Uterus (tissue), 4 donors: ENCODE measurements around the gene TMEM247. TPM values are rescaled to one million over a fixed set of nuclear protein-coding genes. Genes with fewer than 3 reads are reported as not detected.

Experiments
- DNase-seq, 2 donors: peaks; one replicate each; pipeline ENCODE4 v3.0.0-alpha.2; 2019 to 2020
- H3K27ac ChIP-seq, 2 donors: fragments of 200-600 bp; sonication (generic); 1 replicate in 1 of 2; 2 replicates in 1 of 2; pipeline ENCODE4 v1.5.1; 2016 to 2018
- H3K27me3 ChIP-seq, 2 donors: fragments of 200-600 bp; sonication (generic); one replicate each; pipeline ENCODE4 v1.5.1; 2018 to 2019; ENCODE audit warnings: control low read depth in 1 of 2
- H3K36me3 ChIP-seq, 2 donors: fragments of 200-600 bp; sonication (generic); one replicate each; pipeline ENCODE4 v1.5.1; 2019; ENCODE audit warnings: control low read depth in 1 of 2
- H3K4me1 ChIP-seq, 2 donors: fragments of 200-600 bp; sonication (generic); one replicate each; pipeline ENCODE4 v1.5.1; 2018 to 2019; ENCODE audit warnings: control low read depth in 1 of 2
- H3K4me3 ChIP-seq, 2 donors: fragments of 200-600 bp; sonication (generic); 1 replicate in 1 of 2; 2 replicates in 1 of 2; pipeline ENCODE4 v1.5.1; 2018 to 2019; ENCODE audit warnings: mild to moderate bottlenecking in 1 of 2
- H3K9me3 ChIP-seq, 2 donors: fragments of 200-600 bp; sonication (generic); one replicate each; pipeline ENCODE4 v1.5.1; 2019; ENCODE audit warnings: control low read depth in 1 of 2
- POLR2A ChIP-seq, 2 donors: fragments of 450-650 bp; IDR thresholded peaks; one replicate each; pipeline ENCODE4 v1.6.1; 2016; ENCODE audit warnings: antibody characterized with exemption in 2 of 2, mild to moderate bottlenecking in 1 of 2, moderate library complexity in 1 of 2
- intact Hi-C: fragments of 100-400 bp; cut with DNase I; formaldehyde crosslinking; loops from one replicate; pipeline ENCODE4 v1.15.1; 2023; ENCODE audit warnings: low total_unique reads
- total RNA-seq, 4 donors: library from RNA; depleted of rRNA in 3 of 4; stranded (reverse); fragments of >200 nt in 3 of 4; gene quantifications; one replicate each; pipeline versions ENCODE4 v1.1.0 to v1.2.4, GENCODE V29; 2014 to 2023
- TF ChIP-seq, protein P1 (sequence below), 4 experiments: fragments of 200-600 bp in 2 of 4; fragments of 450-650 bp in 2 of 4; sonication (generic) in 2 of 4; IDR thresholded peaks; one replicate each; pipeline ENCODE4 v1.5.1; 2016 to 2019; ENCODE audit warnings: antibody characterized with exemption in 4 of 4, mild to moderate bottlenecking in 2 of 4, moderate library complexity in 1 of 4
- donor health status: DM: yes; HTN: yes; CAD: no.

TMEM247 gene
- total RNA-seq, 4 donors from 2014 or later = not detected

DNA sequence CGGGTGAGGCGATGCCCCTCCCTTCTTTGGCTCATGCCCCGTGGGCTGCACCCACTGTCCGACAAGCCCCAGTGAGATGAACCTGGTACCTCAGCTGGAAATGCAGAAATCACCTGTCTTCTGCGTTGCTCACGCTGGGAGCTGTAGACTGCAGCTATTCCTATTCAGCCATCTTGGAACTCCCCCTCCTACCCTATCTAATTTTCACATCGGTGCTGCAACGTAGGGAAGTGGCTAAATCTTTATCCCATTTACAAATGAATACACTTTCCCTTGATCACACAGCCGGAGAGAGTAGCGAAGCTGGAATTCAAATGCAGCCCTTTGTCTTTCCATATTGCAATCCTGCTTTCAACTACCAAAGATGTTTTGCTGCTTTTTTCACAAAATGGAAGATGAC, 1.4 kb upstream of the TMEM247 start:
- TF ChIP-seq POLR2A (IDR thresholded peaks at IDR 0.05) = no peak
- TF ChIP-seq, protein P1, sequence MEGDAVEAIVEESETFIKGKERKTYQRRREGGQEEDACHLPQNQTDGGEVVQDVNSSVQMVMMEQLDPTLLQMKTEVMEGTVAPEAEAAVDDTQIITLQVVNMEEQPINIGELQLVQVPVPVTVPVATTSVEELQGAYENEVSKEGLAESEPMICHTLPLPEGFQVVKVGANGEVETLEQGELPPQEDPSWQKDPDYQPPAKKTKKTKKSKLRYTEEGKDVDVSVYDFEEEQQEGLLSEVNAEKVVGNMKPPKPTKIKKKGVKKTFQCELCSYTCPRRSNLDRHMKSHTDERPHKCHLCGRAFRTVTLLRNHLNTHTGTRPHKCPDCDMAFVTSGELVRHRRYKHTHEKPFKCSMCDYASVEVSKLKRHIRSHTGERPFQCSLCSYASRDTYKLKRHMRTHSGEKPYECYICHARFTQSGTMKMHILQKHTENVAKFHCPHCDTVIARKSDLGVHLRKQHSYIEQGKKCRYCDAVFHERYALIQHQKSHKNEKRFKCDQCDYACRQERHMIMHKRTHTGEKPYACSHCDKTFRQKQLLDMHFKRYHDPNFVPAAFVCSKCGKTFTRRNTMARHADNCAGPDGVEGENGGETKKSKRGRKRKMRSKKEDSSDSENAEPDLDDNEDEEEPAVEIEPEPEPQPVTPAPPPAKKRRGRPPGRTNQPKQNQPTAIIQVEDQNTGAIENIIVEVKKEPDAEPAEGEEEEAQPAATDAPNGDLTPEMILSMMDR (IDR thresholded peaks at IDR 0.05) = no peak
- no peaks in the 10 kb centered on the region for H3K9me3 ChIP-seq
- no peaks in the 10 kb centered on the region for H3K36me3 ChIP-seq
- no peak overlapping the region for H3K27ac ChIP-seq
- no peaks in the 10 kb centered on the region for H3K4me1 ChIP-seq
- H3K27me3 ChIP-seq = no peaks in the 10 kb centered on the region
- intact Hi-C loops = no loop called here
- no peak for DNase-seq
- no peak overlapping the region for H3K4me3 ChIP-seq

DNA sequence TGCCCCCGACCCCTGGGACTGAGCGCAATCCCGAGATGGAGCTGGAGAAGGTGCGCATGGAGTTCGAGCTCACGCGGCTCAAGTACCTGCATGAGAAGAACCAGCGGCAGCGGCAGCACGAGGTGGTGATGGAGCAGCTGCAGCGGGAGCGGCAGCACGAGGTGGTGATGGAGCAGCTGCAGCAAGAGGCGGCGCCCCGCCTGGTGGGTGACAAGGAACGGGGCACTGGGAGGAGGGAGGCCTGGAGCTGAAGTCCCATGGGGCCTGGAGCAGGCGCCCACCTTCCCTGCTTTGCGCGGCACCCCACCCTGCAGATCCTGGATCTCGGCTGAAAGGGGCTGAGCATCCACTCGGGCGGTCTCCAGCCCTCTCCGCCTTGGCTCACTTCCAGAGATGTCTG, 1.2 kb downstream of the TMEM247 start:
- Histone ChIP-seq H3K4me3 (no peak overlapping the region), H3K4me1 (no peaks in the 10 kb centered on the region), H3K27ac (no peak overlapping the region), H3K9me3 (no peaks in the 10 kb centered on the region), H3K27me3 (no peaks in the 10 kb centered on the region), H3K36me3 (no peaks in the 10 kb centered on the region)
- TF ChIP-seq POLR2A (IDR thresholded peaks at IDR 0.05) = no peak
- TF ChIP-seq, protein P1 (IDR thresholded peaks at IDR 0.05) = no peak
- DNase-seq = no peak
- intact Hi-C loops = no loop called here

DNA sequence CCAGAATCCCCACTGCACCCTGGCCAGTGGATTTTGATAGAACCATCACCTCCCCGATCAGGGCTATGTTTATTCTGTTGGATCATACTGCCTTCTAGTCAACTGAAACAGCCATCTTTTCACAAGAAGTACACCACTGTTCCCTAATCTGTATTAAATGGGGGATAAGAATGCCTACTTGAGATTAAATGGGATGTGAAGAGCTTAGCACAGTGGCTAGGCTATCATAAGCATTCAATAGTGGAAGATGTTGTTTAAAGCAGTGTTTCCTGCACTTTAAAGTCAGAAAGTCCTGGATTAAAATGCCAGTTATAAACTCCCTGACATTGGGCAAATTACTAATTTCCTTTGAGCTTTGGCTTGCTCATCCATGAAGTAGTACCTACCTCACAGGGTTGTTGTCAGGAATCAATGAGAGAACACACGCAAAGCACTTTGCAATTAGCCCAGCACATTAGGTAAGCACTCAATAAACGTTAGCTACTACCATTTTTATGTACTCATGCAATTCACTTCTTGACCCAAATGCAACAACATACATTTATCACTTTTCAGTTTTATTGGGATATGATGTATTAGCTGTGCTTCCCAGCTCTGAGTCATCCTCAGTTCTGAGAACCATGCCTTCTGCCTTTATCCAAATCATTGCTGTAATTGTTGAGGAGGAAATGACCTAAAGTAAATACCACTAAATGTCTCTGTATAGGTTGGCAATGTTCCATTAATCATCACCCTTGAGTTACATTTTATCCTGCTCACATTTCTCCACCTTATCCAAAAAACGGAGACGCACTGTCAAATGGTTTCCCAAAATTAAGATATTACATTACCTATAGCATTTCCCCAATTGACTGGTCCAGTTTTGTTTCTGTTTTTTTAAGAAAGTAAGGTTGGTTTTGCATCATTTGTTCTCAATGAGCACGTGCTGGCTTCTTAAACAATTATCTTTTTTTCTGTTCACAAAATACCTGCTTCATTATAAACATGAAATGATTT, 2.1 kb downstream of the TMEM247 start:
- Histone ChIP-seq H3K36me3 (no peaks in the 10 kb centered on the region), H3K27ac (no peak overlapping the region), H3K4me3 (no peak overlapping the region), H3K27me3 (no peaks in the 10 kb centered on the region), H3K4me1 (no peaks in the 10 kb centered on the region), H3K9me3 (no peaks in the 10 kb centered on the region)
- no peak for DNase-seq
- TF ChIP-seq, protein P1 (IDR thresholded peaks at IDR 0.05) = no peak
- no peak for TF ChIP-seq POLR2A (IDR thresholded peaks at IDR 0.05)
- intact Hi-C loops = no loop called here

DNA sequence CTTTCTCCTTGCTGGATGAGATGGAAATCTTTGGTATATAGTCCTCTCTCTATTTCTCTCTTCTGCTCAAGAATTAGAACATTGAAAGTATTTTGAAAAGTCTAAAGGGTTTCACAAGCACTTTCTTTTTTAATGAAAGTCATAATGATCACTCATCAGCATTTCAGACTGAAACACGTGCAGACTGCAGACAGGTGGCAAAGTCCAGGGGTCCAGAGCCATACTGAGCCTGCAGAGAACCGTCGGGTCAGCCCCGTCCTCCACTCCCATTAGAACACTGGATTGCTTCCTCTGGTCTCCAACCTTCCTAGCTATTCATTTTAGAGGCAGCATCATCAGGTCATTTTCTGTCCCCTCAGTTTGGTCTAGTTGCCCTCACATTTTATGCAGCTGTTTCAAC, 3.1 kb downstream of the TMEM247 start:
- Histone ChIP-seq H3K27me3 (no peaks in the 10 kb centered on the region), H3K9me3 (no peaks in the 10 kb centered on the region), H3K27ac (no peak overlapping the region), H3K4me3 (no peak overlapping the region), H3K4me1 (no peaks in the 10 kb centered on the region), H3K36me3 (no peaks in the 10 kb centered on the region)
- DNase-seq = no peak
- intact Hi-C loops = no loop called here
- TF ChIP-seq, protein P1 (IDR thresholded peaks at IDR 0.05) = no peak
- no peak for TF ChIP-seq POLR2A (IDR thresholded peaks at IDR 0.05)

DNA sequence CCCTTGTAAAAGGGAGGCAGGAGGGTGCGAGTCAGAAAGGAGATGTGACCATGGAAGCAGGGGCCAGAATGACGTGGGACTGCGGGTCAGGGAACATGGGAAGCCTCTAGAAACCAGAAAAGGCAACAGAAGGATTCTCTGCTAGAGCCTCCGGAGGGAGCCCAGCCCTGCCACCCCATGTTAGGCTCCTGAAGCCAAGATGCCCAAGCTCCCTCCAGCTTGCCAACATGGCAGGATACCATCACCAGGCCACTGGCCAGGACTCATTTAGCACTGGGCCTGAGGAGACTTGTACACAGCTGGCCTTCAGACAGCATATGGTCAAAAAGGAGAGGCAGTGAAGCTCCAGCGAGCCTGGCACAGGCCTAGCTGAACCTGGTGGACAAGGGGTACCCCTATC, 5.6 kb downstream of the TMEM247 start:
- Histone ChIP-seq H3K27ac (no peak overlapping the region), H3K9me3 (no peaks in the 10 kb centered on the region), H3K27me3 (no peaks in the 10 kb centered on the region), H3K4me3 (no peak overlapping the region), H3K4me1 (no peaks in the 10 kb centered on the region), H3K36me3 (no peaks in the 10 kb centered on the region)
- no peak for DNase-seq
- no peak for TF ChIP-seq POLR2A (IDR thresholded peaks at IDR 0.05)
- TF ChIP-seq, protein P1 (IDR thresholded peaks at IDR 0.05) = no peak
- intact Hi-C loops = no loop called here
